DMS53 treated with DMSO at 0.1 percent for 48 hours (cell line): Measurements from ENCODE around the gene GGPS1.
A peak's percentile ranks its signal among the peaks of the same experiment; 100 is the strongest.
"Not testable (repeated sequence)": the region's sequence is repeated elsewhere in the genome, so short reads cannot be mapped to it uniquely, and the experiment has no call there.

Experiments used
- DNase-seq: peaks from one replicate; lab custom pipeline; 2025; ENCODE audit not compliant: unreplicated experiment; lab: John Stamatoyannopoulos, UW

The GGPS1 gene

DNA sequence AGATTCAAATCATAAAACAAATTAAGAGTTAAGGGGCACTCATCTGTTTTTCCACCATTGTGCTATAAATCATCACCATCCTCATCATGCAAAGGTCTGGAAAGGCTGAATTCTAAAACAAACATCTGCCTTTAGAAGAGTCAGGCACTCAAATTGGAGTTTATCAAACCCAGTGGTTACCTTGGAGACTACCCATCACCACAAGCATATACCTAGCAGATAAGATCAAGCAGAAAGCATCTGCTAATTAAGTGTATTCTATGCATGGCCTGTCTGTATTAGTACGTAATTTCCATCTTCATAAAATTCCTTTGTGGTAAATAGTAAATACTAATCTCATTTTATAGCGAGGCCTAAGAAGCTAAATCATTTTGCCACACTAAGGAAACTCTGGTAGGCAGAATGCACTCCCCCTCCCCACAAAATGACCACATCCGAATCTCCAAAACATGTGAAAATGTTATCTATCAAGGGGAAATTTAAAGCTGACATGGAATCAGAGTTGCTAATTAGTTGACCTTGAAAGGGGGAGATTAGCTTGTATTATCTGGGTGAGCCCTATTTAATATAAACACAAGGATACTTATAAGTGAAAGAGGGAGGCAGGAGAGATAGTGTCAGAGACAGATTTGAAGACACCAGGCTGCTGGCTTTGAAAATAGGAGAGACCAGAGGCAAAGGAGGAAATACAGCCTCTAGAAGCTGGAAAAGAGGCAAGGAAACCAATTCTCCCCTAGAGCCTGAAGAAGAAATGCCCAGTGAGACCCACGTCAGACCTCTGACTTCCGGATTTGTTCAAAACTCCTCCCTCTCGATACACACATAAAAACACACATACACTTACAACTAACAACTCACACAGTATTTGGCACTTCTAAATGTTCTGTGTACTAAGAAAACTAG is 23.6 kb upstream of the GGPS1 start:
- DNase-seq, result no peak

DNA sequence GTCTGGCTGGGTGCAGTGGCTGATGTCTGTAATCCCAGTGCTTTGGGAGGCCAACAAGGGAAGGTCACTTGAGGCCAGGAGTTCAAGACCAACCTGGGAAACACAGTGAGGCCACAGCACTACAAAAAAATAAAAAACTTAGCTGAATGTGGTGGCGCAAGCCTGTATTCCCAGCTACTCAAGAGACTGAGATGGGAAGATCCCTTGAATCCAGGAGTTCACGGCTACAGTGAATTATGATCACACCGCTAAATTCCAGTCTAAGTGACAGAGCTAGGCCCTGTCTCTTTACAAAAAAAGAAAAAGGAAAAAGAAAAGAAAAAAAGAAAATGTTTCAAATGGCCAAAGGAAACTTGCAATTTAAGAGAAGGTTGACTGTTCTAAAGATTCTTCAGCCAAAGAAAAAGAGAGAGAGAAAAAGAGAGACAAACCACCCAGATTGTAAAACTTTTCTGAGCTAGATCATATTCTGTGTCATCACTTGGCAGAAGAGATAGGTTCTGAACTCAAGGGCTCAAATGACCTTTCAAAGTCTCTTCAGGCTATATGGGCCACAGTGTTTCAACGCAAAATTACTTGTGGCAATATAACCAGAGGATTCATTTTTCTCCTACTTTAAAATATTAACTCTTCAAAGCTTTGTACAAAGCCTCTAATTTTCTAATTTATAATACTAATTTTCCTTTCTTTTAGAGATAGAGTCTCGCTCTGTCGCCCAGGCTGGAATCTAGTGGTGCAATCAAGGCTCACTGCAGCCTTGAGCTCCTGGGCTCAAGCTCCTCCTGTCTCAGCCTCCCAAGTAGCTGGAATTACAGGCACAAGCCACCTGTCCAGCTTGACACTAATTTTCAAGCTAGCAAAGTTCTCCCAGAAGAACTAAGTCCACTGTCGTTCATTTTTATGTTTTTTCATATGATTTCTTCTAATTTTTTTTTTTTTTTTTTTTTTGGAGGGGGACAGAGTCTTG is 20.9 kb upstream of the GGPS1 start:
- DNase-seq, result no peak

DNA sequence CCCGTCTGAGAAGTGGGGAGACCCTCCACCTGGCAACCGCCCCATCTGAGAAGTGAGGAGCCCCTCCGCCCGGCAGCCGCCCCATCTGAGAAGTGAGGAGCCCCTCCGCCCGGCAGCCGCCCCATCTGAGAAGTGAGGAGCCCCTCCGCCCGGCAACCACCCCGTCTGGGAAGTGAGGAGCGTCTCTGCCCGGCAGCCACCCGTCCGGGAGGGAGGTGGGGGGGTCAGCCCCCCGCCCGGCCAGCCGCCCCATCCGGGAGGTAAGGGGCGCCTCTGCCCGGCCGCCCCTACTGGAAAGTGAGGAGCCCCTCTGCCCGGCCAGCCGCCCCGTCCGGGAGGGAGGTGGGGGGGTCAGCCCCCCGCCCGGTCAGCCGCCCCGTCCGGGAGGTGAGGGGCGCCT is 19.2 kb upstream of the GGPS1 start:
- not testable (repeated sequence) for DNase-seq

DNA sequence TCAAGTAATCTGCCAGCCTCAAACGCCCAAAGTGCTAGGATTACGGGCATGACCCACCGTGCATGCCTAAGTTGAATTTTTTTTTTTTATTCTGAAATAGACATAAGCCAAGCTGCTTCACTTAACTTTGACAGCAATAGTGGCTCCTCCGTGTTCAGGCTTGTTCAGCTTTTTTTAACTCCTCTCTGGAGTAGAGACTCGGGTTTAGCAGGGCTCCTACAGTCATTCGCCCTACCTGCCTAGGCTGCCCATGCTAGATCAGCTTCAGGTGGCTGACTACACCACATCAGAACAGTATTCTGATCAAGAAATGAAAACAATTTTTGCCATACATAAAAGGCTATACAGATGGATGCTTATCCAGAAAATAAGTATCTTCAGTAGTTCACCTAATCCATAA is 15.1 kb upstream of the GGPS1 start:
- DNase-seq, result no peak

GRCh38 chr1:235313931-235314678 is 14.3 kb upstream of the GGPS1 start:
- no peak for DNase-seq

DNA sequence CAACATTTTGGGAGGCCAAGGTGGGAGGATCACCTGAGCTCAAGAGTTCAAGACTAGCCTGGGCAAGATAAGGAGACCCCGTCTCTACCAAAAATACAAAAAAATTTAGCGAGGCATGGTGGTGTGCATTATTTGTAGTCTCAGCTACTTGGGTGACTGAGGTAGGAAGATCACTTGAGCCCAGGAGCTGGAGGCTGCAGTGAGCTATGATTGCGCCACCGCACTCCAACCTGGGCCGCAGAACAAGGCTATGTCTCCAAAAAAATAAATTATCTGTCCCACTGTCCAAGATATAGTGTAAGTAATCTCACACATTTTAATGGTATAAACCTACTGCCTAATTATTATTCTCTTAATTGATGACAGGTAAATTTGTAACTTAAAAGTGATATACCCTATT is 13.2 kb upstream of the GGPS1 start:
- DNase-seq, result no peak

DNA sequence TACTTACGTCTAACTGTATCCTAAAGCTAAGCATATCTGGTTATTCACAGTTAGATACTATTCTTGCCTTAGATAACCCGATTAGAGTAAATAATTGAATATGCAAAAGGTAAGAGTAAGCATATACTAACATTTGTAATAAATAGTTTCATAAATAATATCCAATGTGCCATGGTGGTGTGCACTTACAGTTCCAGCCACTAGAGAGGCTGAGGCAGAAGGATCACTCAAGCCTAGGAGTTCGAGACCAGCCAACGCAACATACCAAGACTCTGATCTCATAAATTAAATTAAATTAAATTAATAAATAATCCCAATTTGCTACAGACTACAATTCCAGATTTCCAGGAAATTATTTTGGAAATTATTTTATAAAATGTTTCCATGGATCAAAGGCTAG is 12.6 kb upstream of the GGPS1 start:
- no peak for DNase-seq

DNA sequence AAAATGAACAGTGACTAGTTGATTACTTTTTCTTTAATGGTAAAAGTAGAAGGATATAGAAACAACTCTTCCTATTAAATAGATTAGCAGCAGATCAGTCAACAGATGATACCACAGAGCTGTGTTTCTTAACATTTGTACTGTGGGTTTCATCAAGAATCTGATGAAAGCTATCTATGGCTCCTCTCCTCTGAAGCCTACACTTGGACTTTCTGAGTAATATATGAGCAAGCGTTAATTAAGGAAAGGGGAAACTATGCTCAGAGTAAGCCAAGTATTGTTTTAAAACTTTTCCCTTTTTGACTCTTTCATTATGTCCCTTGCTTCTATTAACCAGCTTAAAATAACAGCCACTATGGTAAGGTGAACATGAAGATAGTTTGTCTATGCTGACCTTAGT is 11.2 kb upstream of the GGPS1 start:
- DNase-seq, result no peak

GRCh38 chr1:235319255-235319654 is 9.1 kb upstream of the GGPS1 start:
- no peak for DNase-seq

- DNase-seq, result no peak
Observed at GRCh38 chr1:235320521-235321179, 7.7 kb upstream of the GGPS1 start.

- no peak for DNase-seq
Observed at GRCh38 chr1:235324296-235324695, 4.1 kb upstream of the GGPS1 start.

DNA sequence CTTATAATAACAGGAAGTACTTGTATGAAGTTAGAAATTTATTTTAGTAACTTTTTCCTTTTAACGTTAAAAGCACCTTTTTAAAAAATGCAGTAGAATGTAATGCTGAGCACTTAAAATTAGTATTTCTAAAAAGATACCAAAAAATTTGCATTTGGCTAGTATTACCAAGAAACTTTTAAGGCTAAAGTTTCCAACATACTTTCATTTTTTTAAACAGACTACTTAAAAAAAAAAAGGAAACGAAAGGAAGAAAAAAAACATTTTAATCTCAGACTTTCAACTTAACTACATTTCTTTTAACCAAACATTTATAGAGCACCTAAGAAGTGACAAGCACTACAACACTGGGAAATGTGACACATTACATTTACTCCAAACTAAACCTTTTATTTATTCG is 3.2 kb upstream of the GGPS1 start:
- no peak for DNase-seq

GRCh38 chr1:235325854-235326253 is 2.5 kb upstream of the GGPS1 start:
- DNase-seq, result no peak

GRCh38 chr1:235326719-235327558 is 1.4 kb upstream of the GGPS1 start:
- peak; percentile 26 for DNase-seq

GRCh38 chr1:235327559-235328270 is 655 bp upstream of the GGPS1 start, which contains the start of gene ARID4B:
ARID4B (minus strand) TSS chr1:235328179; CDS start chr1:235326919, 1,260 bp downstream.
- DNase-seq, result no peak

DNA sequence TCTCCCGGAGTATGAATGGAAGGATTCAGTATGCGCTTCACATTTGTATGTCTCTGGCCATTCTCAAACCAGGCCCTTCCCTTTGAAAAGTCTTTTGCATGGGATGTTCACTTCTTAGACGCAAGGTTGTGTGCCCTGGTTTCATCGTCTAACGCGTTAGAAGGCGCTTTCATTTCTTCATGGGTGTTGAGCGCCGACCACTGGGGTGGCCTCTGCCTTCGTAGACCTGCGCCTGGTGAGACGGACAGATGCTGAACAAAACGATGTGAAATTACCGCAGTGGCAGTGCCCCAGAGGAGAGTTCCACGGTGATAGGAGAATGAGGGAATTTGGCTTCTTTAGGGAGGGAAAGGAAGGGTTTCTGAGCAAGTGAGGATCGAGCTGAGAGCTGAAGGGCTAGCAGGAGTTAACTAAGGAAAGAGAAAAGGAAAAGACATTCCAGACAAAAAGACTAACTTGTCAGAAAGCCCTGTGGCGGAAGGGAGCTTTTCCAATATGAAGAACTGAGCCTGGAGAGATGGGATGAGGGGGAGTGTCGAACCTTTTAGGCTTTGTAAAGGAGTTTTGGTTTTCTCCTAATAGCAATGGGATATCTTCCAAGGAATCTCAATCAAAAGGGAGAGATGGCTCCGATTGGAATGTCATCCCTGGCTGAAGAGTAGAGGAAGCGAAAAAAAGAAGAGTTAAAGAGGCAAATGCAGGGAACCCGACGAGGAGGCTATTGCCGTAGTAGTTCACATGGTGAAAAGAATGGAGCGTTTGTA is 951 bp downstream of the GGPS1 start:
- DNase-seq, result no peak

- no peak for DNase-seq
Observed at GRCh38 chr1:235330918-235331285, 2.5 kb downstream of the GGPS1 start.

DNA sequence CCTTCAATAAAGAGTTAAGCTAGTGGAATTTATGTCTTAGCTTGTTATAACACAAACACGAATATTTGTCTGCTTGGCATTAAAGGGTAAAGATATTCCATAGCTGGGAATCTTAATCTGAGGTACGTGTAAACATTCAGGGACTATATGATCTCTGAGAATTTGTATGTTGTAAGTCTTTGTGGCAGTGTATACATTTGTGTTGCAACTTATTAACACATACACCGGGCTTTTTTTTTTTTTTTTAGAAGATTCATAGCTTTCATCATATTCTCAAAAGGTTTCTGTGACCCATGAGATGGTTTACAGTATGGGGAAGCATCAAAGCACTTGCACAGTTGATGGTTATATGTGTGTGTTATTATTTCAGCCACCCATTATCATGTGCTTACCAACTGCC is 3.0 kb downstream of the GGPS1 start:
- DNase-seq, result no peak
